SH-SY5Y (cell line): ENCODE measurements around the gene DEPDC4.

Experiments
- GATA2 ChIP-seq: IDR thresholded peaks from 2 replicates; pipeline ENCODE4 v1.6.1; 2011; ENCODE audit warnings: mild to moderate bottlenecking, low read depth, low read length
- GATA3 ChIP-seq: IDR thresholded peaks from 2 replicates; pipeline ENCODE4 v1.6.1; 2011; ENCODE audit warnings: low read depth, mild to moderate bottlenecking, low read length, moderate library complexity

The DEPDC4 gene

GRCh38 chr12:100266835-100267602 lies at the start of gene DEPDC4, which contains the start of gene SCYL2:
Gene DEPDC4 (minus strand): TSS chr12:100267079. CDS start chr12:100267076, 3 bp downstream.
Gene SCYL2 (plus strand): TSS chr12:100267177. CDS start chr12:100282971, 15,794 bp downstream.
- TF ChIP-seq GATA3 (no peak), GATA2 (no peak)

DNA sequence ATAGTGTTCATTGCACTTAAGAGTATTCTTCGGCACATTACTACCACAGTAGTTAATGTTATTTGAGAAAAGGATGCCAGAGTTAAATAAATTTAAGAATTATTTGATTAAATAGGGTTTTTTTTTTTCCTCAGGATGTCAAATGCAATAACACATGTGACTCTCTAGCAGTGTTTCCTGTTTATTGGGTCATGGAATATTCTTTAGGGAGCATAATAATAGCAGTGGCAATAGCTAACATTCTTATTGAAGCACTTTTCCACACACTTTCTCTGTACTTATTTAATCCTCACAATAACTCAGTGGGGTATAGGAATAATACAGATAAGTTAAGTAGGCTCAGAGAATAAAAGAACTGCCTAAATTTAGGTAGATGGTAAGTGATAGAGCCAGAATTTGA lies 44.4 kb upstream of the DEPDC4 start:
- TF ChIP-seq GATA3 (no peak), GATA2 (no peak)

DNA sequence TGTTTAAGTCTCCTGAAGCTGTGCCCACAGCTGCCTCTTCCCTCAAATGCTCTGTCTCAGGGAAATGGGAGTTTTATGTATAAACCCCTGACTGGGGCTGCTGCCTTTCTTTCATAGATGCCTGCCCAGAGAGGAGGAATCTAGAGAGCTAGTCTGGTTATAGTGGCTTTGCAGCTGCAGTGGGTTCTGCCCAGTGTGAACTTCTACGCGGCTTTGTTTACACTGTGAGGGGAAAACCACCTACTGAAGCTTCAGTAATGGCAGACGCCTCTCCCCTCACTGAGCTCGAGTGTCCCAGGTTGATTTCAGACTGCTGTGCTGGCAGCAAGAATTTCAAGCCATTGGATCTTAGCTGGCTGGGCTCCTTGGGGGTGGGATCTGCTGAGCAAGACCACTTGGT lies 37.0 kb upstream of the DEPDC4 start:
- no peak for TF ChIP-seq GATA3

DNA sequence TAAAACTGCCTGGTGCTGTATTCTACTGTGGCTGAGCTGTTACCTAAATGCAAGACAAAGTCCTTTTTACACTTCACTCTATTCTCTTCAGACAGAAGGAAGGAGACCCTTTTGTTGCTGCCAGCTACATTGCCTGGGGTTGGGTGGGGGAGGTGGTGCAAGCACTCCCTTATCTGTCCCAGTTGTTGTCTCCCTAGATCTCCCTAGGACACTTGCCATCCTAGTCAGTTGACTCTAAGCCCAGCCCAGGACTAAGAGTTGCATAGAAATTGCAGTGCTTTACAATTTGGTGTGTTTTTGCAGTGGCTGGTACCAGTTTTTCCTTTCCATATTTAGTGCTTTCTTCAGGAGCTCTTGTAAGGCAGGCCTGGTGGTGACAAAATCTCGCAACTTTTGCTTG lies 35.2 kb upstream of the DEPDC4 start:
- TF ChIP-seq GATA2 (no peak), GATA3 (no peak)

DNA sequence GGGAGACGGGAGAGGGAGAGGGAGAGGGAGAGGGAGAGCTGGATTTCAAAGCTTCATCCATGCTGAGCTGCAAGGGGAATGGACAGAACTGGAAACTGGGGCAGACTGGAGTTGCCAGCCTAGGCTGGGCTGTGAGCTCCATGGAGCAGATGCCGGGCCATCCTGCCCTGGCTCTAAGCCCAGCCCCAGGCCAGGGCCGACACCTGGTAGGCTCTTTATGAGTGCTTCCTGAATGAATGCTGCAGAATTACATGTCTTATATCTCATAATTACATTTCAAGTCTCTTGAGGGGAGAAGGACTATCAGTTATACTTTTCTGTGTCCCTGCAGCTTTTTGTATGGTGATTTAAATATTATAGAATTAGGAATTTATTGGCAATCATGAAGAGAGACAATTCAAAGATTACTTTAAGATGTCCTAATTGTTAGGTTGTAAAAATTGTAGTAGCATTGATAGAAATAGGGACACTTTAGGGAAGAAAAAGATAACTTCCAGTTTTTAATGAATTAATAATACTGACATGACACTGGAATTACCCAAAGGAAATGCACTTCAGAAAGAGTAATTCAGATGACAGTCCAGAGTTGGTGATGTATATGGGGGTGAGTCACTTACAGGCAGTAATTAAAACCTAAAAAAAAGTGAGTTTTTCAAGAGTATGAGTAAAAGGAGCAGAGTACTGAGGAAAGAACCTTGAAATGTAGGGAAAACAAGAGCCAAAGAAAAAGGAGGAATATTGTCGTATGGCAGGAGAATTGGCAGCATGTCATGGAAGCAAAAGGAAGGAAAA lies 29.1 kb upstream of the DEPDC4 start:
- TF ChIP-seq GATA2 (no peak), GATA3 (no peak)

DNA sequence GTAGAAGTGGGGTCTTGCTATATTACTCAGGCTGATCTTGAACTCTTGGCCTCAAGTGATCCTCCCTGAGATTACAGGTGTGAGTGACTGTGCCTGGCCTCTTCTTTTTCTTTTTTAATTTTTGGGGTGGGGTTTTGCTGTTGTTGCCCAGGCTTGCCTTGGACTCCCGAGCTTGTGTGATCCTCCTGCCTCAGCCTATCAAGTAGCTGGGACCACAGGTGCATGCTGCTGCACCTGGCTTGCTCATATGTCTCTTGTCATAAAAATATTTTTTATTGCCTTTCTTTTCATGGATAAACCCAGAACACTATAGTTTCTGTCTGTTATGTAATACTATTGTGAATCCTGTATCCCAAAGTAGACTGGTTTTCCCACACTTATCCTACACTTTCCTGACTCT lies 26.1 kb upstream of the DEPDC4 start:
- TF ChIP-seq GATA3 (no peak), GATA2 (no peak)

DNA sequence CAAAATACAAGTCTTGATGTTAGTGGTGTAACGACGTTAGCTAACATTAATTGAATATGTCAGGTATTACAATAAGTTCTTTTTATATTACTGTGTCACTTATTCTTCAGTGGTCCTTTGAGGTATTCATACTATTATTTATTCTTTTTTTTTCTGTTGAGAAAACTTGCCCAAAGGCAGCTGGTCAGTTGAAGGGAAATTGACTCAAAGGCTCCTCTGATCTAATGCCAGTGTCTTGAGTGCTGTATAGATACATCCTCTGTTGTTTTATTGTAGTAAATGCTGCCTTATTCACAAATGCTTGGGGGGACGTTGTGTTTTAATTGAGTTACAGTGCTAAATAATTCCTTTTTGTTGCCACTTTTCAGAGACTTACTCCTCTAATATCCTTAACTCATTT lies 23.1 kb upstream of the DEPDC4 start:
- TF ChIP-seq GATA3 (no peak), GATA2 (no peak)

DNA sequence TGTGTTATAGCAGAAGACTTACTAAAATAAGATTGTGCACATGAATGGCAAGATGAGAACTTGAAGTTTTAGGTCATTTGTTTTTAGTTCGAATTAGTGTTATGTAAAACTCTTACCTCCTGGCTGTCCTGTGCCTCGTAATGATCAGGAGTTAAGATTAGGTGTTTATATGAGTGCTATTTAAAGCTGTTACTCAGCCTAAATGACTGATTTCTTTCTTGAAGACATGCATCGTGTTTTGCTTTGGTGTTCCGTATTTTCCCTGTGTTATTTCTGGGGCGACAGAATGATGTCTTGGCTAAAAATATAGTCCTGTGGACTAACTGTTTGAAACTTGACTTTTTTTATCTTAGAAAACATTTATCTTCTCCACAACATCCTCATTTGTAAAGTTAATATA lies 22.2 kb upstream of the DEPDC4 start:
- TF ChIP-seq GATA3, result no peak
- no peak for TF ChIP-seq GATA2

- TF ChIP-seq GATA3 (no peak), GATA2 (no peak)
Observed at GRCh38 chr12:100279607-100280244, 12.8 kb upstream of the DEPDC4 start.

DNA sequence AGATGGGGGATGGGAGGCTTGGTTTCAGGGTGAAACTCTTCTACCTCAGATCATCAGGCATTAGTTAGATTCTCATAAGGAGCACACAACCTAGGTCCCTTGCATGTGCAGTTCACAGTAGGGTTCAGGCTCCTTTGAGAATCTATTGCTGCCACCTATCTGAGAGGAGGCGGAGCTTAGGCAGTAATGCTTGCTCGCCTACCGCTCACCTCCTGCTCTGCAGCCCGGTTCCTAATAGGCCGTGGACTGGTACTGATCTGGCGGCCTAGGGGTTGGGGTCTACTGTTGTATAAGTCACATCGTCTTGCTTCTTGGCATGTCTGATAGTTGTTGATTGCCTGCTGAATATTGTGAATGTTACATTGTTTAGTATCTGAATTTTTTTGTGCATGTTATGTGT lies 12.3 kb upstream of the DEPDC4 start:
- TF ChIP-seq GATA2 (no peak), GATA3 (no peak)

DNA sequence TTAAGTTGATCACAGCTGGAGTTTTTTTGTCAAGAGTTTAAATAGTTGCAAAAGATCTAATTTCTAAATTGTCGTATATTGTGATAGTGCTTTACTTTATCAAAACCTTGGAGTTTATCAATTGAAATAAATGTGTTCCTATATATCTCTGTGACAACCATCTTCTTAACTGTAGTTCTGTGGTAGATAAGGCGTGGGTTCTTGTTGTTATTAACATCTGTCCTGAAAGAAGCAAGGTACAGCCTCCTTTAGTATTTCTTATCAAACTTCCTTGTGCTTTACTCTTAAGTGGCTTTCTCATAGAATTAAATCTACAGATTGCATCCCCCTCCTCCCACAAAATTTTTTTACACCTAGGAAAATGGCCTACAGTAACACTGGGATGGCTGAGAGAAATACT lies 7.4 kb upstream of the DEPDC4 start:
- no peak for TF ChIP-seq GATA3

GRCh38 chr12:100273782-100274181 lies 6.9 kb upstream of the DEPDC4 start:
- TF ChIP-seq GATA3, result no peak
- TF ChIP-seq GATA2, result no peak

DNA sequence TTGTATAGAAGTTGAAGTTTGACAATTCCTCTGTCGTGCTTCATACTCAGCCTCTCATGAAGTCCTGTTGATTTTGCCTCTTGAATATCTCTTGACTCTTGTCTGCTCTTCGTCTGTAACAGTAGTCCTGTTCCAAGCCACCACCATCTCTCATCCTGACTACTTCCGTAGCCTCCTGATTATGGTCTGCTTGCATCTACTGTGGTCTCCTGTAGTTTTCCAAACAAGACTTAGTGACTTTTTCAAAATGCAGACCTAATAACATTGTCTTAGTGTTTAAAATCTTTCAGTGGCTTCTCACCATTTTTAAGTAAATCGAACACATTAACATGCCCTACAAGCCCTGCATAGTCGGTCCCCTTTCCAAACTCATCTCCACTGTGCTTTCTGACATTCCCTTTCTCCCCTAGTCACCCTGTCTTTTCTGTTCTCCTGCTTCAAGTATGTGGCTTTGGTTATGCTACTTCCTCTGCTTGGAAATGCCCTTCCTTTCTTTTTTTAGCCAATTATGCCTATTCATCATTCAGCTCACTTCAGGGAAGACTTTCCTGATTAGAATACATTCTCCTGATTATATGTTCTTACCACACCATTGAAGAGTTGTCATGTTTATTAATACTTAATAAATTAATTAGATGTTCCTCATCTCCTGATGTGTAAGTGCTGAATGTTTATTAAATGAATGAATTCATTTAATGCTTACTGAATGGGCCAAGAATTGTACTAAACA lies 2.1 kb upstream of the DEPDC4 start:
- TF ChIP-seq GATA3, result no peak

DNA sequence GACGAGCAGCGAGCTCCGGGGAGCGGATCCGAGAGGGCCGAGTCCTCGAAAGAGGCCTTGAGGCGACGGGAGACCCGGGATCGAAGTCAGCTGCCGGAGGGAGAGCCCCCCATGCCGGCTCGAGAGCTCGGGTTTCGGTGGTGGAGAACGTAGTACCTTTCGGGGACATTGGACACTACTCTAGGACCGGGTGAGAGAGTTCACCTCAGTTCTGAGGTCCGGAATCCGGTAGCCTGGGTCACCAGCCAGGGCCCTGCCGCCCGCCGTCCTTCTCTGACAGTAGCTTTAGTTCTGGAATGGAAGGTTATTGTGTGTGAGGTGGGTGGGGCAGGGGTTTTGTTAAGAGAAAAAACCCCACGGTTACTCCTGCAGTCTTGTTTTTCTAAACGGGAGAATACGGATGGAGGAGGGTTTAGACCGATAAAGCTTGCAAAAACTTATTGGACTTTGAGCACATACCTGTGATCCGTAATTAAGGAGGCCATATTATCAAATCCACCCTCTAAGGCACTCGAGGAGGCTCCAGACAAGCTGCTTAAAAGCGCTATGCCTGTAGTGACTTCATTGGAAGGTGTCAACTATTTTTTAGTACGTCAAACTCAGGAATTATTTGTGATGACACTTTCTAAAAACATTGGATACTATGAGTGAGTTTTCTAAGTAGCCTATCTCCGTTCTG lies 863 bp upstream of the DEPDC4 start:
- no peak for TF ChIP-seq GATA2

GRCh38 chr12:100266585-100266834 lies 369 bp downstream of the DEPDC4 start:
- TF ChIP-seq GATA2, result no peak
- TF ChIP-seq GATA3, result no peak
